GM12891 (cell line): ENCODE data around the gene POR.

ENCODE experiments used
- PAX5 ChIP-seq: IDR thresholded peaks from 2 replicates; pipeline ENCODE4 v1.6.1; 2011; ENCODE audit warnings: low read length, moderate library complexity, mild to moderate bottlenecking; ENCODE audit not compliant: insufficient read depth, severe bottlenecking
- POLR2A ChIP-seq: IDR thresholded peaks from 2 replicates; pipeline ENCODE4 v1.6.1; 2011; ENCODE audit warnings: low read depth, low read length, control low read depth
- POLR2AphosphoS5 ChIP-seq: IDR thresholded peaks from 2 replicates; pipeline ENCODE4 v1.6.1; 2011; ENCODE audit warnings: low read depth, low read length, control low read depth
- POU2F2 ChIP-seq: IDR thresholded peaks from 2 replicates; pipeline ENCODE4 v1.6.1; 2011; ENCODE audit warnings: low read depth, mild to moderate bottlenecking, control low read depth, low read length, moderate library complexity
- SPI1 ChIP-seq: IDR thresholded peaks from 2 replicates; pipeline ENCODE4 v1.6.1; 2011; ENCODE audit warnings: low read depth, low read length, control low read depth
- TAF1 ChIP-seq: IDR thresholded peaks from 2 replicates; pipeline ENCODE4 v1.6.1; 2011; ENCODE audit warnings: low read depth, low read length, control low read depth

DNA sequence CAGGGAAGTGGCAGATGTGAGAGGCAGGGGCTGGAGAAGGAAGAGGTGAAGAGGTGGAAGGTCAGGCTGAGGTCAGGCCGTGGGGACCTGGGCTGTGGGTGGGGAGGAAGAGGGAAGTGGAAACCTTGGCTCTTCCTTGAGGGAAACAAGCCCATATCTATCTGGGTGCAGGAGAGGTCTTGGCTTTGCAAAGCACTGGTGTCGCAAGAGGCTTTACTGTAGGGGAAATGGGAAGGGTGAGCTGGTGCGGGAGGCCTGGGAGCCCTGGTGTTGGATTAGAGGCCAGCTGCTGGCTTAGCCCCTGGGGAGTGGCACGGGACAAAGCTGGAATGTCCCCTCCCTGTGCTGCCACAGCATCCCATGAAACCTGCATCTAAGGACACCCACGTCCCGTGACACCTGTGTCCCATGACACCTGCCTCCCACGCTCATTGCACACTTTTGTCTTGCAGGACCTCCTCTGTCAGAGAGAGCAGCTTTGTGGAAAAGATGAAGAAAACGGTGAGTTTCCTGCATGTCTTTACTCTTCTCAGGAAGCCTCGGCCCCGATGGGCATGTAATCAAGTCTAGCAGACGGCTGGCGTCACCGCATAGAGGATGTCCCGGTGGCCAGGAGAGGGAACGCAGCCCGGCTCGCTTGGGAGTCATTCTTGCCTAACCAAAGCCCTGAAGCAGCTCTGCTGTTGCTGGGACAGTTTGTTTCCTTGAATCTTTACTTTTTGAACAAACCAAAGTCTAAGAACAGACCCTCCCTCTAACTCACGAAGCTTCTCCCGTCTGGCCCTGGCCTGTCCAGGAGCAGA, 57.2 kb downstream of the POR start:
- TF ChIP-seq POLR2A (no peak), POLR2AphosphoS5 (no peak), TAF1 (no peak), SPI1 (no peak), PAX5 (no peak), POU2F2 (no peak)
